HepG2 (cell line): ENCODE results near the gene ERC1. TPM values are rescaled to one million over a fixed set of nuclear protein-coding genes. Genes with fewer than 3 reads are reported as not detected.

Experiments
- ATAC-seq: fragments of 200-7000 bp; cut with Tn5 transposase; 3 replicates; pipeline ENCODE4 v1.9.1; 2020; ENCODE audit warnings: mild to moderate bottlenecking, moderate library complexity
- BruUV-seq: library from RNA; stranded (reverse); fragments of 400-500 nt; replicated peaks from 2 replicates; lab custom pipeline; 2021; lab: Mats Ljungman, UMichigan
- CTCF ChIA-PET: fragments of 300-600 bp; formaldehyde crosslinking; extraction: SDS; loops from one replicate; lab custom pipeline; 2021; ENCODE audit warnings: low total read pairs, inconsistent platforms, low intra/inter-chr PET ratio; lab: Yijun Ruan, JAX
- POLR2A ChIA-PET: fragments of 350-600 bp; sonication (Branson Sonifier 250); formaldehyde crosslinking; loops from one replicate; lab custom pipeline; 2020; ENCODE audit warnings: antibody characterized with exemption, inconsistent platforms; lab: Yijun Ruan, JAX
- DNase-seq: peaks from one replicate; pipeline ENCODE4 v3.0.0-alpha.2; 2015; ENCODE audit warnings: low spot score
- FAIRE-seq: peaks from 3 replicates; lab custom pipeline; 2011; peaks lifted over from hg19 to GRCh38; lab: Jason Lieb, UNC
- H2AFZ ChIP-seq: one replicate; pipeline ENCODE4 v1.6.1; 2011; ENCODE audit warnings: low read length, inconsistent platforms
- H3K27ac ChIP-seq: fragments of 300-600 bp; 3 replicates; pipeline ENCODE4 v1.8.0; 2011; ENCODE audit warnings: mixed run types, mild to moderate bottlenecking, mixed read lengths, low read length, inconsistent platforms; ENCODE audit not compliant: insufficient read depth; ENCODE audit errors: extremely low read length
- H3K27me3 ChIP-seq, 2 experiments: fragments of 200-600 bp in 1 of 2; 2 replicates in 1 of 2; 3 replicates in 1 of 2; pipeline versions ENCODE4 v1.6.0 to v1.8.0; 2011; ENCODE audit warnings: low read length in 2 of 2, mild to moderate bottlenecking in 2 of 2, moderate library complexity in 2 of 2, inconsistent platforms in 1 of 2; ENCODE audit not compliant: insufficient read depth in 2 of 2, control insufficient read depth in 1 of 2
- H3K36me3 ChIP-seq, 2 experiments: fragments of 200-600 bp in 1 of 2; replicated peaks in 1 of 2; 2 replicates in 1 of 2; 3 replicates in 1 of 2; pipeline versions ENCODE4 v1.5.1 to v1.8.0; 2011; ENCODE audit warnings: low read length in 2 of 2, inconsistent platforms in 1 of 2; ENCODE audit not compliant: insufficient read depth in 2 of 2, control insufficient read depth in 1 of 2
- H3K4me1 ChIP-seq: 2 replicates; pipeline ENCODE4 v1.5.1; 2012; ENCODE audit warnings: low read length, inconsistent platforms; ENCODE audit not compliant: insufficient read depth
- H3K4me2 ChIP-seq: 2 replicates; pipeline ENCODE4 v1.6.0; 2011; ENCODE audit warnings: low read depth, low read length, inconsistent platforms
- H3K4me3 ChIP-seq, 3 experiments: fragments of 200-600 bp in 1 of 3; sonication (generic), shearing (Covaris generic) in 1 of 3; replicated peaks in 1 of 3; 2 replicates each; pipeline ENCODE4 v1.5.1; 2011 to 2016; ENCODE audit warnings: low read length in 3 of 3, inconsistent platforms in 2 of 3, low read depth in 2 of 3, mild to moderate bottlenecking in 2 of 3, control low read depth in 1 of 3, mixed read lengths in 1 of 3; ENCODE audit not compliant: insufficient read depth in 1 of 3
- H3K79me2 ChIP-seq: one replicate; pipeline ENCODE4 v1.6.1; 2011; ENCODE audit warnings: low read length, inconsistent platforms; ENCODE audit not compliant: insufficient read depth
- H3K9ac ChIP-seq: 2 replicates; pipeline ENCODE4 v1.6.0; 2011; ENCODE audit warnings: mild to moderate bottlenecking, low read depth, low read length, inconsistent platforms; ENCODE audit not compliant: insufficient read depth
- H3K9me3 ChIP-seq: 2 replicates; pipeline ENCODE4 v1.5.1; 2012; ENCODE audit warnings: mild to moderate bottlenecking, low read length
- H4K20me1 ChIP-seq: 2 replicates; pipeline ENCODE4 v1.6.0; 2011; ENCODE audit warnings: inconsistent platforms, mild to moderate bottlenecking, low read length, moderate library complexity; ENCODE audit not compliant: insufficient read depth
- BATF2 ChIP-seq: sonication (generic); formaldehyde crosslinking; IDR thresholded peaks from 2 replicates; pipeline ENCODE4 v1.8.0; 2022; ENCODE audit warnings: mild to moderate bottlenecking, missing genetic modification reagents, moderate library complexity
- DNMT3B ChIP-seq: conservative IDR thresholded peaks from 2 replicates; pipeline ENCODE4 v1.6.1; 2016; ENCODE audit warnings: missing biosample characterization, control low read depth
- SIN3A ChIP-seq: IDR thresholded peaks from 2 replicates; pipeline ENCODE4 v1.6.1; 2011; ENCODE audit warnings: low read depth, mild to moderate bottlenecking, control low read depth, low read length, borderline replicate concordance
- SMAD9 ChIP-seq: sonication (generic); formaldehyde crosslinking; IDR thresholded peaks from 2 replicates; pipeline ENCODE4 v1.5.1; 2020; ENCODE audit warnings: mild to moderate bottlenecking, missing genetic modification reagents
- TFE3 ChIP-seq: IDR thresholded peaks from 2 replicates; pipeline ENCODE4 v1.6.1; 2016
- ZNF136 ChIP-seq: sonication (generic); formaldehyde crosslinking; IDR thresholded peaks from 2 replicates; pipeline ENCODE4 v1.8.1; 2022; ENCODE audit warnings: low read depth, mild to moderate bottlenecking, moderate library complexity, missing genetic modification reagents
- ZNF138 ChIP-seq: sonication (generic); formaldehyde crosslinking; IDR thresholded peaks from 2 replicates; pipeline ENCODE4 v1.5.0; 2020; ENCODE audit warnings: mild to moderate bottlenecking, low read depth, missing genetic modification reagents
- ZNF281 ChIP-seq: sonication (generic); formaldehyde crosslinking; IDR thresholded peaks from 2 replicates; pipeline ENCODE4 v1.4.0; 2020; ENCODE audit warnings: missing genetic modification reagents, borderline replicate concordance
- ZNF331 ChIP-seq: sonication (generic); formaldehyde crosslinking; IDR thresholded peaks from 2 replicates; pipeline ENCODE4 v1.4.0; 2020; ENCODE audit warnings: missing genetic modification reagents
- ZNF629 ChIP-seq: sonication (generic); formaldehyde crosslinking; conservative IDR thresholded peaks from 2 replicates; pipeline ENCODE4 v1.5.0; 2020; ENCODE audit warnings: missing genetic modification reagents
- ZNF816 ChIP-seq: sonication (generic); formaldehyde crosslinking; IDR thresholded peaks from 2 replicates; pipeline ENCODE4 v1.8.0; 2022; ENCODE audit warnings: missing genetic modification reagents, mild to moderate bottlenecking, borderline replicate concordance
- WGBS: methylation state at CpG from one replicate; pipeline ENCODE4 v1.1.6; 2017; ENCODE audit warnings: low lambda C conversion rate; 5-methylcytosine and 5-hydroxymethylcytosine counted together
- in situ Hi-C: cut with HindIII; loops from 2 replicates; pipeline ENCODE4 v1.10.0; 2017; ENCODE audit warnings: low pct_unique_long_range_greater_than_20kb; ENCODE audit not compliant: extremely low pct_ligation_motif_present
- intact Hi-C: fragments of 100-400 bp; cut with micrococcal nuclease; formaldehyde crosslinking; loops from one replicate; pipeline ENCODE4 v1.10.0; 2022; ENCODE audit not compliant: unreplicated experiment
- polyA plus RNA-seq, 8 experiments: library from polyadenylated mRNA; depleted of rRNA in 3 of 8; stranded (reverse) in 7 of 8; unstranded in 1 of 8; fragments of >200 nt; fragmentation: Illumina TruSeq in 4 of 8; extraction: Trizol in 4 of 8; gene quantifications; 2 replicates each; pipeline versions ENCODE4 v1.2.1 to v1.2.3, GENCODE V29; 2011 to 2016; ENCODE audit warnings: low read depth in 4 of 8, missing spikeins in 1 of 8, mixed read lengths in 1 of 8; ENCODE audit not compliant: insufficient read depth in 1 of 8
- total RNA-seq, 5 experiments: library from RNA; depleted of rRNA; stranded (reverse); fragments of >200 nt; fragmentation: Illumina TruSeq; extraction: Trizol; gene quantifications; 2 replicates each; pipeline ENCODE4 v1.2.3, GENCODE V29; 2016; ENCODE audit warnings: low read depth in 1 of 5
- TF ChIP-seq, protein P1 (sequence below): sonication (generic); formaldehyde crosslinking; IDR thresholded peaks from 2 replicates; pipeline ENCODE4 v1.8.1; 2023; ENCODE audit warnings: mild to moderate bottlenecking, missing genetic modification reagents

ERC1 gene
- total and polyA plus RNA-seq, 2 of the 13 experiments (the other 11 are each of a cell fraction or from before 2014, with no cell fraction given): 6.1 to 12.4 TPM

DNA sequence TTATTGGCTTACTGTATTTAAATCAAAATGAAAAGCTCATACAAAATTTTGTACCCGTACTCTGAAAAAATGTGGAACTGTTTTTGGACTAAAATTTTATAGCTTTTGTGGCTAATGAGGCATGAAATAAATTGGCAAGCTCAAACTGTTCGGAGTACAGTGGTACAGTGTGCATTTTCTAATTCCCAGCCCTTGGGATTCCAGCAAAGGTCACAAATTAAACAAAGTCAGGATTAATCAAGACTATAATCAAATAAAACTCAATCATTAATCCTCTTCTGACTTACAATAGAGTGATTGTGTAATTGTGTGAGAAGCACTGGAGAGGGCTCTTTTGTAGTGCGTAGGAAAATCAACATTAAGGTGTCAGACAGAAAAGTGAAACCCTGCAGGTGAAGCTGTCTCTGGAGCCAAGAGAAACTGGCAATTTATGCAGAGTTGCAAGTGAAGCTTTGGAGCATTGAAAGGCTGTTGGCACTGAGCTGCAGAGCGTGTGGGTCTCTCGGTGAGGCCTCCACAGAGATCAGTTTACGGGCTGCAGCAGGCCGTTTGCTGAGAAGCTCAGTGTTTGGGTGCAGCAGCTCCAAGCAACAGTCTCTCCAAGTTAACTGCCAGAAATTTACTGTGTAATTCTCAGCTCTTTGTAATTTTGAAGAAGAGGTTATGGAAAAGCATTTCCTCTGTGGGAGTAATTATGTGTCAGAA lies 327.5 kb downstream of the ERC1 start:
- Histone ChIP-seq H2AFZ (no peak overlapping the region), H3K9ac (no peak overlapping the region)
- in situ Hi-C loops: no loop called here
- FAIRE-seq: no peak
- TF ChIP-seq, protein P1, sequence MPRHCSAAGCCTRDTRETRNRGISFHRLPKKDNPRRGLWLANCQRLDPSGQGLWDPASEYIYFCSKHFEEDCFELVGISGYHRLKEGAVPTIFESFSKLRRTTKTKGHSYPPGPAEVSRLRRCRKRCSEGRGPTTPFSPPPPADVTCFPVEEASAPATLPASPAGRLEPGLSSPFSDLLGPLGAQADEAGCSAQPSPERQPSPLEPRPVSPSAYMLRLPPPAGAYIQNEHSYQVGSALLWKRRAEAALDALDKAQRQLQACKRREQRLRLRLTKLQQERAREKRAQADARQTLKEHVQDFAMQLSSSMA: no peak
- TF ChIP-seq DNMT3B (CRISPR knock-in tag) (no peak), TFE3 (CRISPR knock-in tag) (no peak), ZNF138 (CRISPR knock-in tag) (no peak), ZNF281 (no peak), ZNF629 (CRISPR knock-in tag) (no peak), ZNF136 (CRISPR knock-in tag) (no peak), BATF2 (CRISPR knock-in tag) (no peak), ZNF331 (no peak), SIN3A (no peak), SMAD9 (CRISPR knock-in tag) (no peak), ZNF816 (no peak)
- TF ChIP-seq, all 625 proteins: peak for 0
- no peaks in the 10 kb centered on the region for H3K27me3 ChIP-seq
- no peak for DNase-seq
- no peaks in the 10 kb centered on the region for H3K4me1 ChIP-seq
- no TSS peak for BruUV-seq
- H3K79me2 ChIP-seq: no peaks in the 10 kb centered on the region
- H3K9me3 ChIP-seq: no peaks in the 10 kb centered on the region
- WGBS: 93% methylated on average over 7 of the region's 7 CpGs
- ChIA-PET POLR2A (no interaction called here), CTCF (no interaction called here)
- no peak overlapping the region for H3K4me3 ChIP-seq
- H3K27ac ChIP-seq: no peak overlapping the region
- no peaks in the 10 kb centered on the region; a peak in 1 of 5 replicates for H3K36me3 ChIP-seq
- no peaks in the 10 kb centered on the region for H4K20me1 ChIP-seq
- ATAC-seq: no peak
- H3K4me2 ChIP-seq: no peak overlapping the region
- intact Hi-C loops: no loop called here
